Measurements from ENCODE around the gene CACNA1I.

GRCh38 chr22:39712081-39712480, 141.5 kb downstream of the CACNA1I start:
- TF ChIP-seq FOXK2 (IDR thresholded peaks at IDR 0.05), result no peak
- no peak for TF ChIP-seq CTBP1 (IDR thresholded peaks at IDR 0.05; ENCODE audit: borderline replicate concordance)
- TF ChIP-seq FOXA1 (IDR thresholded peaks at IDR 0.05), result no peak
